ENCODE data around the gene PRRC2B. TPM values are rescaled to one million over a fixed set of nuclear protein-coding genes. Genes with fewer than 3 reads are reported as not detected.

PRRC2B gene
- total and polyA plus RNA-seq, 2 of the 13 experiments (the other 11 are each of a cell fraction or from before 2014, with no cell fraction given), result 20.8 to 37.4 TPM

DNA sequence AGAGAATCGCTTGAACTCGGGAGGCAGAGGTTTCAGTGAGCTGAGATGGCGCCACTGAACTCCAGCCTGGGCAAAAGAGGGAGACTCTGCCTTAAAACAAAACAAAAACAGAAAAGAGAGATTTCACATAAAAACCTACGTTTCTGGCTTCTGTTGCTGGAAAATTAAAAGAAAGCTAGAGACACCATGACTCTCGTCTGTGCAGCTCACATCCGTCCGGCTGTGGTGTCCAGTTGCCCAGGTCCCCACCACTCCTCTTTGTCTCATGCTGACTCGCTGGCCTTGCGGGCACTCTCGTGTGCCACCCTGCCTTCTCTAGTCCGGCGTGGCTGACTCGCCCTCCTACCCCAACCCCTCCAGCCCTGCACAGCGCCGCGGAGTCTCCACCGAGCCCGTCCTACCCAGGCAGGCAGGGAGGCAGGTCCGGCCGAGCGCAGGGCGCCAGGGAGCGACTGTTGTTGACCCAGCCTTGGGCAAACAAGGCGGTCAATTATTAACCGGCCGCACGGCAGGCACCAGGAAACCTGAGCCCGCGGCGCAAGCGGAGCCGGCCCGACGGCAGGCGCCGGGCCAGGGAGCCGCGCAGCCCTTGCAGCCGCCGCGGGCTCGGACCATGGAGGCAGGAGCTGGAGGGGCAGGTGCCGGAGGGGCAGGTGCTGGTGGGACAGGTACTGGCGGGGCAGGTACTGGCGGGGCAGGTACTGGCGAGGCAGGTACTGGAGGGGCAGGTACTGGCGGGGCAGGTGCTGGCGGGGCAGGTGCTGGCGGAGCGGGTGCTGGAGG lies 151.3 kb downstream of the PRRC2B start, which contains the start of gene PRRT1B (continued):
- TF ChIP-seq TOPORS (CRISPR knock-in tag; IDR thresholded peaks at IDR 0.05) (no peak), KAT2B (IDR thresholded peaks at IDR 0.05; ENCODE audit: borderline replicate concordance, low read depth, low read length) (no peak), HHEX (CRISPR knock-in tag; IDR thresholded peaks at IDR 0.05) (no peak), ZNF446 (CRISPR knock-in tag; IDR thresholded peaks at IDR 0.05) (no peak), PLRG1 (conservative IDR thresholded peaks at IDR 0.05) (no peak), PHF5A (CRISPR knock-in tag; IDR thresholded peaks at IDR 0.05; ENCODE audit: low read depth, unreplicated experiment) (no peak), PHF8 (CRISPR knock-in tag; IDR thresholded peaks at IDR 0.05) (0 out of 2 replicates have a peak, but pooled peaks have one; percentile 23), FOSL1 (CRISPR knock-in tag; IDR thresholded peaks at IDR 0.05; ENCODE audit: borderline replicate concordance) (no peak), ZNF652 (CRISPR knock-in tag; IDR thresholded peaks at IDR 0.05; ENCODE audit: borderline replicate concordance, low read depth) (no peak), ZNF382 (CRISPR knock-in tag; IDR thresholded peaks at IDR 0.05; ENCODE audit: borderline replicate concordance) (no peak), ZNF547 (CRISPR knock-in tag; IDR thresholded peaks at IDR 0.05) (no peak), ZNF747 (CRISPR knock-in tag; IDR thresholded peaks at IDR 0.05; ENCODE audit: borderline replicate concordance) (no peak), ZNF263 (CRISPR knock-in tag; IDR thresholded peaks at IDR 0.05) (no peak), ZNF329 (CRISPR knock-in tag; IDR thresholded peaks at IDR 0.05; ENCODE audit: low read depth) (no peak), ISX (CRISPR knock-in tag; conservative IDR thresholded peaks at IDR 0.05) (no peak)
- TF ChIP-seq, protein P1, sequence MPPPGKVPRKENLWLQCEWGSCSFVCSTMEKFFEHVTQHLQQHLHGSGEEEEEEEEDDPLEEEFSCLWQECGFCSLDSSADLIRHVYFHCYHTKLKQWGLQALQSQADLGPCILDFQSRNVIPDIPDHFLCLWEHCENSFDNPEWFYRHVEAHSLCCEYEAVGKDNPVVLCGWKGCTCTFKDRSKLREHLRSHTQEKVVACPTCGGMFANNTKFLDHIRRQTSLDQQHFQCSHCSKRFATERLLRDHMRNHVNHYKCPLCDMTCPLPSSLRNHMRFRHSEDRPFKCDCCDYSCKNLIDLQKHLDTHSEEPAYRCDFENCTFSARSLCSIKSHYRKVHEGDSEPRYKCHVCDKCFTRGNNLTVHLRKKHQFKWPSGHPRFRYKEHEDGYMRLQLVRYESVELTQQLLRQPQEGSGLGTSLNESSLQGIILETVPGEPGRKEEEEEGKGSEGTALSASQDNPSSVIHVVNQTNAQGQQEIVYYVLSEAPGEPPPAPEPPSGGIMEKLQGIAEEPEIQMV (CRISPR knock-in tag; IDR thresholded peaks at IDR 0.05; ENCODE audit: low read depth), result peak; percentile 75; the same call in 1 of the 2 replicates
- TF ChIP-seq, protein P2, sequence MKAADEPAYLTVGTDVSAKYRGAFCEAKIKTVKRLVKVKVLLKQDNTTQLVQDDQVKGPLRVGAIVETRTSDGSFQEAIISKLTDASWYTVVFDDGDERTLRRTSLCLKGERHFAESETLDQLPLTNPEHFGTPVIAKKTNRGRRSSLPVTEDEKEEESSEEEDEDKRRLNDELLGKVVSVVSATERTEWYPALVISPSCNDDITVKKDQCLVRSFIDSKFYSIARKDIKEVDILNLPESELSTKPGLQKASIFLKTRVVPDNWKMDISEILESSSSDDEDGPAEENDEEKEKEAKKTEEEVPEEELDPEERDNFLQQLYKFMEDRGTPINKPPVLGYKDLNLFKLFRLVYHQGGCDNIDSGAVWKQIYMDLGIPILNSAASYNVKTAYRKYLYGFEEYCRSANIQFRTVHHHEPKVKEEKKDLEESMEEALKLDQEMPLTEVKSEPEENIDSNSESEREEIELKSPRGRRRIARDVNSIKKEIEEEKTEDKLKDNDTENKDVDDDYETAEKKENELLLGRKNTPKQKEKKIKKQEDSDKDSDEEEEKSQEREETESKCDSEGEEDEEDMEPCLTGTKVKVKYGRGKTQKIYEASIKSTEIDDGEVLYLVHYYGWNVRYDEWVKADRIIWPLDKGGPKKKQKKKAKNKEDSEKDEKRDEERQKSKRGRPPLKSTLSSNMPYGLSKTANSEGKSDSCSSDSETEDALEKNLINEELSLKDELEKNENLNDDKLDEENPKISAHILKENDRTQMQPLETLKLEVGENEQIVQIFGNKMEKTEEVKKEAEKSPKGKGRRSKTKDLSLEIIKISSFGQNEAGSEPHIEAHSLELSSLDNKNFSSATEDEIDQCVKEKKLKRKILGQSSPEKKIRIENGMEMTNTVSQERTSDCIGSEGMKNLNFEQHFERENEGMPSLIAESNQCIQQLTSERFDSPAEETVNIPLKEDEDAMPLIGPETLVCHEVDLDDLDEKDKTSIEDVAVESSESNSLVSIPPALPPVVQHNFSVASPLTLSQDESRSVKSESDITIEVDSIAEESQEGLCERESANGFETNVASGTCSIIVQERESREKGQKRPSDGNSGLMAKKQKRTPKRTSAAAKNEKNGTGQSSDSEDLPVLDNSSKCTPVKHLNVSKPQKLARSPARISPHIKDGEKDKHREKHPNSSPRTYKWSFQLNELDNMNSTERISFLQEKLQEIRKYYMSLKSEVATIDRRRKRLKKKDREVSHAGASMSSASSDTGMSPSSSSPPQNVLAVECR (CRISPR knock-in tag; IDR thresholded peaks at IDR 0.05; ENCODE audit: borderline replicate concordance), result peak; percentile 83; the same call in 1 of the 2 replicates
- TF ChIP-seq, protein P3, sequence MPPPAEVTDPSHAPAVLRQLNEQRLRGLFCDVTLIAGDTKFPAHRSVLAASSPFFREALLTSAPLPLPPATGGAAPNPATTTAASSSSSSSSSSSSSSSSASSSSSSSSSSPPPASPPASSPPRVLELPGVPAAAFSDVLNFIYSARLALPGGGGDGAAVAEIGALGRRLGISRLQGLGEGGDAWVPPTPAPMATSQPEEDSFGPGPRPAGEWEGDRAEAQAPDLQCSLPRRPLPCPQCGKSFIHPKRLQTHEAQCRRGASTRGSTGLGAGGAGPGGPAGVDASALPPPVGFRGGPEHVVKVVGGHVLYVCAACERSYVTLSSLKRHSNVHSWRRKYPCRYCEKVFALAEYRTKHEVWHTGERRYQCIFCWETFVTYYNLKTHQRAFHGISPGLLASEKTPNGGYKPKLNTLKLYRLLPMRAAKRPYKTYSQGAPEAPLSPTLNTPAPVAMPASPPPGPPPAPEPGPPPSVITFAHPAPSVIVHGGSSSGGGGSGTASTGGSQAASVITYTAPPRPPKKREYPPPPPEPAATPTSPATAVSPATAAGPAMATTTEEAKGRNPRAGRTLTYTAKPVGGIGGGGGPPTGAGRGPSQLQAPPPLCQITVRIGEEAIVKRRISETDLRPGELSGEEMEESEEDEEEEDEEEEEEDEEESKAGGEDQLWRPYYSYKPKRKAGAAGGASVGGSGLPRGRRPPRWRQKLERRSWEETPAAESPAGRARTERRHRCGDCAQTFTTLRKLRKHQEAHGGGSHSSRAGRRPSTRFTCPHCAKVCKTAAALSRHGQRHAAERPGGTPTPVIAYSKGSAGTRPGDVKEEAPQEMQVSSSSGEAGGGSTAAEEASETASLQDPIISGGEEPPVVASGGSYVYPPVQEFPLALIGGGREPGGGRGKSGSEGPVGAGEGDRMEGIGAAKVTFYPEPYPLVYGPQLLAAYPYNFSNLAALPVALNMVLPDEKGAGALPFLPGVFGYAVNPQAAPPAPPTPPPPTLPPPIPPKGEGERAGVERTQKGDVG (CRISPR knock-in tag; IDR thresholded peaks at IDR 0.05; ENCODE audit: borderline replicate concordance), result no peak
- TF ChIP-seq, protein P4, sequence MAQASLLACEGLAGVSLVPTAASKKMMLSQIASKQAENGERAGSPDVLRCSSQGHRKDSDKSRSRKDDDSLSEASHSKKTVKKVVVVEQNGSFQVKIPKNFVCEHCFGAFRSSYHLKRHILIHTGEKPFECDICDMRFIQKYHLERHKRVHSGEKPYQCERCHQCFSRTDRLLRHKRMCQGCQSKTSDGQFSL (CRISPR knock-in tag; IDR thresholded peaks at IDR 0.05), result no peak
